Mammary epithelial cell (primary cell): ENCODE measurements around the gene ZNF780B.

Experiments
- CTCF ChIP-seq, 2 donors: IDR thresholded peaks in 1 of 2; conservative IDR thresholded peaks in 1 of 2; 2 replicates each; pipeline ENCODE4 v1.5.1; 2011 to 2012; ENCODE audit warnings: inconsistent platforms in 2 of 2, low read length in 2 of 2, mild to moderate bottlenecking in 2 of 2, control low read depth in 1 of 2, low read depth in 1 of 2; ENCODE audit not compliant: insufficient read depth in 1 of 2; ENCODE audit errors: extremely low read depth in 1 of 2
- EZH2 ChIP-seq: IDR thresholded peaks from 2 replicates; pipeline ENCODE4 v1.6.1; 2012; ENCODE audit warnings: low read length, inconsistent platforms, borderline replicate concordance

- no peak for TF ChIP-seq CTCF (conservative IDR thresholded peaks at IDR 0.05 in 1 of 2, IDR thresholded peaks at IDR 0.05 in 1 of 2; ENCODE audit: extremely low read depth in 1 of 2, insufficient read depth in 1 of 2, low read depth in 1 of 2, low read length in 2 of 2)
- no peak for TF ChIP-seq EZH2
These were observed 42.0 kb downstream of the ZNF780B start for GRCh38 chr19:40013991-40014390.
